Kidney (tissue), 22 donors: ENCODE data around the gene RBMXL2. TPM values are rescaled to one million over a fixed set of nuclear protein-coding genes. Genes with fewer than 3 reads are reported as not detected.

Experiments used
- DNase-seq, 5 donors: peaks; one replicate each; pipeline ENCODE4 v3.0.0-alpha.2; 2013 to 2020
- FAIRE-seq: peaks from 2 replicates; lab custom pipeline; 2012; peaks lifted over from hg19 to GRCh38; lab: Jason Lieb, UNC
- H3K27ac ChIP-seq, 2 donors: one replicate each; pipeline ENCODE4 v1.7.0; 2013; ENCODE audit warnings: low read depth in 2 of 2, low read length in 2 of 2, inconsistent platforms in 1 of 2
- H3K27me3 ChIP-seq: one replicate; pipeline ENCODE4 v1.7.1; 2013; ENCODE audit warnings: low read length, inconsistent platforms; ENCODE audit not compliant: control insufficient read depth, insufficient read depth
- H3K36me3 ChIP-seq, 3 donors: one replicate each; pipeline versions ENCODE4 v1.7.0 to v1.7.1; 2013; ENCODE audit warnings: low read length in 3 of 3, control low read depth in 1 of 3, inconsistent platforms in 1 of 3; ENCODE audit not compliant: insufficient read depth in 3 of 3, control insufficient read depth in 2 of 3
- H3K4me1 ChIP-seq, 3 donors: one replicate each; pipeline versions ENCODE4 v1.7.0 to v1.7.1; 2013; ENCODE audit warnings: low read length in 3 of 3, inconsistent platforms in 1 of 3, low read depth in 1 of 3; ENCODE audit not compliant: control insufficient read depth in 2 of 3, insufficient read depth in 2 of 3
- H3K4me3 ChIP-seq, 3 donors: one replicate each; pipeline versions ENCODE4 v1.7.0 to v1.8.1; 2013; ENCODE audit warnings: low read length in 3 of 3, control low read depth in 1 of 3, inconsistent platforms in 1 of 3
- H3K9ac ChIP-seq, 3 donors: one replicate each; pipeline versions ENCODE4 v1.7.0 to v1.7.1; 2013; ENCODE audit warnings: low read length in 3 of 3, control low read depth in 1 of 3, inconsistent platforms in 1 of 3
- H3K9me3 ChIP-seq, 3 donors: one replicate each; pipeline versions ENCODE4 v1.7.0 to v1.7.1; 2013; ENCODE audit warnings: low read length in 3 of 3, control low read depth in 1 of 3, inconsistent platforms in 1 of 3; ENCODE audit not compliant: control insufficient read depth in 2 of 3, insufficient read depth in 1 of 3
- CTCF ChIP-seq: IDR thresholded peaks from 3 replicates; pipeline ENCODE4 v1.5.1; 2012; ENCODE audit warnings: mild to moderate bottlenecking, moderate library complexity, borderline replicate concordance; ENCODE audit not compliant: insufficient read depth; ENCODE audit errors: extremely low read depth
- intact Hi-C: fragments of 100-400 bp; cut with DNase I; formaldehyde crosslinking; loops from one replicate; pipeline ENCODE4 v1.11.1; 2022
- long read RNA-seq, 10 donors: library from polyadenylated mRNA in 1 of 10; unstranded in 1 of 10; transcript quantifications; one replicate each; pipeline ENCODE4 v2.0.0 and lab custom pipeline, GENCODE V29; 2021 to 2026
- polyA plus RNA-seq: library from polyadenylated mRNA; stranded (reverse); fragments of 350-450 nt; fragmentation: Illumina TruSeq; extraction: RNeasy Lipid Tissue Mini Kit (QIAGEN cat#74804); gene quantifications from one replicate; pipeline ENCODE4 v1.2.3, GENCODE V29; 2014; ENCODE audit warnings: low read depth, low replicate concordance; ENCODE audit not compliant: insufficient read depth
- total RNA-seq: library from RNA; stranded (reverse); fragmentation: NEBNext Ultra II Directional; extraction: Animal tissue kit (Norgen Biotek cat#: 25700); gene quantifications from one replicate; pipeline ENCODE4 v1.2.1, GENCODE V29; 2021
- donor health status: control.
- donor health status: control.
- donor health status: control.
- donor health status: control.
- donor health status: control.
- donor health status: DM: yes; HTN: yes; CAD: no.
- donor health status: Normal renal cell carcinoma (clear cell type).

The RBMXL2 gene
- 0.13 TPM for total RNA-seq
- polyA plus RNA-seq = not detected
- long read RNA-seq, donor 1 = 0 reads
- long read RNA-seq, donor 2 = 0 reads
- long read RNA-seq, donor 3 = 0 reads
- long read RNA-seq, donor 4 = 0 reads
- long read RNA-seq, donor 5 = 0 reads
- long read RNA-seq, donor 6 = 0 reads
- long read RNA-seq, donor 7 = 0 reads
- long read RNA-seq, donor 8 = 0 reads
- long read RNA-seq, donor 9 = 0 reads
- long read RNA-seq, donor 10 = 0 reads

- FAIRE-seq (no peak), DNase-seq (peak in 3 of 5 donors; percentile 9 to 69 (median 13))
- intact Hi-C loops = no loop called here
- TF ChIP-seq CTCF = no peak
- no peak within 1 kb of the TSS for H3K27ac ChIP-seq
- no peak within 1 kb of the TSS for H3K4me3 ChIP-seq
- no peaks in the 10 kb centered on the region for H3K4me1 ChIP-seq
- no peaks in the 10 kb centered on the region for H3K36me3 ChIP-seq
- no peaks in the 10 kb centered on the region for H3K27me3 ChIP-seq
- H3K9ac ChIP-seq = no peak within 1 kb of the TSS
- no peaks in the 10 kb centered on the region for H3K9me3 ChIP-seq
Measured at GRCh38 chr11:7088921-7089320, at the start of gene RBMXL2. TSS of gene RBMXL2 (plus strand) at chr11:7088998. CDS start at chr11:7089121, 123 bp downstream.

- Histone ChIP-seq H3K27me3 (no peaks in the 10 kb centered on the region), H3K9ac (no peak overlapping the region), H3K4me3 (no peak overlapping the region), H3K4me1 (no peaks in the 10 kb centered on the region), H3K27ac (no peak overlapping the region), H3K9me3 (no peaks in the 10 kb centered on the region), H3K36me3 (no peaks in the 10 kb centered on the region)
- no peak for TF ChIP-seq CTCF
- FAIRE-seq = no peak
- intact Hi-C loops = no loop called here
- no peak for DNase-seq
Measured at GRCh38 chr11:7046474-7047175, 42.2 kb upstream of the RBMXL2 start.

GRCh38 chr11:7050191-7050590 is 38.6 kb upstream of the RBMXL2 start:
- intact Hi-C loops = no loop called here
- Histone ChIP-seq H3K4me1 (no peaks in the 10 kb centered on the region), H3K27ac (no peak overlapping the region), H3K4me3 (no peak overlapping the region), H3K9ac (no peak overlapping the region), H3K36me3 (no peaks in the 10 kb centered on the region), H3K9me3 (no peaks in the 10 kb centered on the region), H3K27me3 (no peaks in the 10 kb centered on the region)
- no peak for TF ChIP-seq CTCF
- DNase-seq (no peak), FAIRE-seq (no peak)
